Natural killer cell (primary cell): ENCODE results near the gene PTTG1IP2. TPM values are rescaled to one million over a fixed set of nuclear protein-coding genes. Genes with fewer than 3 reads are reported as not detected.

Experiments
- ATAC-seq, 3 donors: fragments of 150-1000 bp in 2 of 3; fragments of 200-7000 bp in 1 of 3; cut with Tn5 transposase; 1 replicate in 1 of 3; 2 replicates in 2 of 3; pipeline ENCODE4 v1.10.0; 2021; ENCODE audit warnings: mild to moderate bottlenecking in 2 of 3, moderate library complexity in 2 of 3
- DNase-seq, 2 donors: peaks; one replicate each; pipeline versions ENCODE4 v3.0.0 to v3.0.0-alpha.2; 2013 to 2021; ENCODE audit warnings: mixed read lengths in 1 of 2
- H3K27ac ChIP-seq: one replicate; pipeline ENCODE4 v1.5.1; 2013; ENCODE audit warnings: mild to moderate bottlenecking, low read length
- H3K27me3 ChIP-seq: one replicate; pipeline ENCODE4 v1.6.1; 2013; ENCODE audit warnings: low read length; ENCODE audit not compliant: control insufficient read depth, insufficient read depth
- H3K36me3 ChIP-seq: one replicate; pipeline ENCODE4 v1.6.1; 2013; ENCODE audit warnings: low read length; ENCODE audit not compliant: control insufficient read depth, insufficient read depth
- H3K4me1 ChIP-seq: one replicate; pipeline ENCODE4 v1.6.1; 2013; ENCODE audit warnings: low read length; ENCODE audit not compliant: control insufficient read depth, insufficient read depth
- H3K4me3 ChIP-seq: one replicate; pipeline ENCODE4 v1.5.1; 2013; ENCODE audit warnings: low read length
- H3K9me3 ChIP-seq: one replicate; pipeline ENCODE4 v1.6.1; 2013; ENCODE audit warnings: low read length; ENCODE audit not compliant: control insufficient read depth, insufficient read depth
- H3K27ac Mint-ChIP-seq, 2 donors: one replicate each; pipeline ENCODE4 v1.8.0; 2022; ENCODE audit warnings: mild to moderate bottlenecking in 2 of 2, mixed read lengths in 2 of 2, moderate library complexity in 1 of 2
- H3K27me3 Mint-ChIP-seq, 2 donors: one replicate each; pipeline ENCODE4 v1.8.0; 2022; ENCODE audit warnings: low read depth in 2 of 2, mixed read lengths in 2 of 2
- H3K36me3 Mint-ChIP-seq: one replicate; pipeline ENCODE4 v1.8.0; 2022; ENCODE audit warnings: mixed read lengths
- H3K4me1 Mint-ChIP-seq, 2 donors: one replicate each; pipeline ENCODE4 v1.8.0; 2022; ENCODE audit warnings: mixed read lengths in 2 of 2
- H3K4me3 Mint-ChIP-seq: one replicate; pipeline ENCODE4 v1.8.0; 2022; ENCODE audit warnings: mild to moderate bottlenecking, moderate library complexity, mixed read lengths
- H3K9me3 Mint-ChIP-seq, 2 donors: one replicate each; pipeline ENCODE4 v1.8.0; 2022; ENCODE audit warnings: mixed read lengths in 2 of 2
- CTCF ChIP-seq: fragments of 200-600 bp; IDR thresholded peaks from one replicate; pipeline ENCODE4 v1.8.0; 2022; ENCODE audit warnings: antibody characterized with exemption
- WGBS: methylation state at CpG from one replicate; pipeline ENCODE4 v1.1.7; 2013; ENCODE audit warnings: missing lambda C conversion rate; ENCODE audit not compliant: insufficient coverage; 5-methylcytosine and 5-hydroxymethylcytosine counted together
- intact Hi-C: fragments of 100-400 bp; cut with micrococcal nuclease; formaldehyde crosslinking; loops from one replicate; pipeline ENCODE4 v1.14.2; 2022
- total RNA-seq, 4 donors: library from RNA; stranded (reverse); fragments of 120-200 nt in 1 of 4; gene quantifications; one replicate each; pipeline versions ENCODE4 v1.2.3 to v1.2.4, GENCODE V29; 2013 to 2022

PTTG1IP2 gene
- total RNA-seq, 3 donors from 2014 or later (not counting 1 experiment from before 2014, with no cell fraction given) = not detected

GRCh38 chr7:90474284-90475210 lies 5.1 kb downstream of the PTTG1IP2 start:
- no peak for TF ChIP-seq CTCF
- intact Hi-C loops = no loop called here
- H3K27ac ChIP-seq = no peak overlapping the region
- Mint-ChIP-seq H3K36me3 (no peaks in the 10 kb centered on the region), H3K27me3 (peaks cover 4 to 14% of the 10 kb centered on the region in 2 donors), H3K4me3 (no peak overlapping the region), H3K27ac (no peak overlapping the region), H3K9me3 (no peaks in the 10 kb centered on the region), H3K4me1 (no peaks in the 10 kb centered on the region)
- H3K4me3 ChIP-seq = no peak overlapping the region
- no peaks in the 10 kb centered on the region for H3K9me3 ChIP-seq
- no peaks in the 10 kb centered on the region for H3K27me3 ChIP-seq
- no peaks in the 10 kb centered on the region for H3K4me1 ChIP-seq
- DNase-seq = no peak
- H3K36me3 ChIP-seq = no peaks in the 10 kb centered on the region
- WGBS = 83% methylated on average over 2 of the region's 2 CpGs
- ATAC-seq = no peak

DNA sequence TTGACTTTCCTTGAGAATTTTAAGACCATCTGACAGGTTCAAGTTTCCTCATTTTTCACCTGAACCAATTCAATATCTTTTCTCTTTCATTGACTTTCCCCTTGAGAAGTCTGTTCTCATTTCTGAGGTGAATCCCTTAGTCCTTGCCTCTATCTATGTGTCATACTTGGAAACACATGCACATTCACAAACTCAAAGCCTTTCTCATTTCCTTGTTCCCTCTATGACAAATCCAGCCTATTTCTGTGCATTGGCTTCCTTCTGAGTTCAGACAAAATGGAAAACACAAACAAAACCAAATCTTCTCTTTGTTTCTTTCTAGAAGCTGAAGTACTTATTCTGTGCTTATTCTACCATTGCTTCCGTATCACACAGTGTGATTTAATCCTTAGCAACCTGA lies 13.8 kb downstream of the PTTG1IP2 start:
- Histone ChIP-seq H3K9me3 (no peaks in the 10 kb centered on the region), H3K4me3 (no peak overlapping the region), H3K36me3 (no peaks in the 10 kb centered on the region), H3K27me3 (no peaks in the 10 kb centered on the region), H3K4me1 (no peaks in the 10 kb centered on the region), H3K27ac (no peak overlapping the region)
- Mint-ChIP-seq H3K27me3 (peaks cover 10 to 13% of the 10 kb centered on the region in 2 donors), H3K36me3 (no peaks in the 10 kb centered on the region), H3K4me1 (no peaks in the 10 kb centered on the region), H3K9me3 (no peaks in the 10 kb centered on the region), H3K27ac (no peak overlapping the region), H3K4me3 (no peak overlapping the region)
- DNase-seq (no peak), ATAC-seq (no peak)
- 87% methylated on average over 1 of the region's 1 CpG for WGBS
- intact Hi-C loops = no loop called here
- TF ChIP-seq CTCF = no peak

- intact Hi-C loops = no loop called here
- no peaks in the 10 kb centered on the region for H3K27me3 ChIP-seq
- Mint-ChIP-seq H3K27ac (no peak overlapping the region), H3K4me1 (no peaks in the 10 kb centered on the region), H3K27me3 (peaks cover 10 to 19% of the 10 kb centered on the region in 2 donors), H3K36me3 (no peaks in the 10 kb centered on the region), H3K9me3 (peaks cover 0 to 2% of the 10 kb centered on the region in 2 donors), H3K4me3 (no peak overlapping the region)
- TF ChIP-seq CTCF = no peak
- no peaks in the 10 kb centered on the region for H3K9me3 ChIP-seq
- H3K36me3 ChIP-seq = no peaks in the 10 kb centered on the region
- no peaks in the 10 kb centered on the region for H3K4me1 ChIP-seq
- ATAC-seq (no peak), DNase-seq (no peak)
- no peak overlapping the region for H3K27ac ChIP-seq
- no peak overlapping the region for H3K4me3 ChIP-seq
Observed at GRCh38 chr7:90484706-90485105, 15.3 kb downstream of the PTTG1IP2 start.
